GM21423 (cell line): ENCODE data around the gene ASB2.

ENCODE experiments used
- ATAC-seq: cut with Tn5 transposase; IDR thresholded peaks from one replicate; pipeline ENCODE4 v1.9.1; 2021; ENCODE audit warnings: mild to moderate bottlenecking, moderate library complexity; ENCODE audit not compliant: unreplicated experiment

ASB2 gene

GRCh38 chr14:93930296-93930988 lies 45.9 kb downstream of the ASB2 start:
- ATAC-seq = no peak

GRCh38 chr14:93929657-93930056 lies 46.7 kb downstream of the ASB2 start:
- no peak for ATAC-seq

GRCh38 chr14:93929048-93929535 lies 47.3 kb downstream of the ASB2 start:
- ATAC-seq = no peak

- ATAC-seq = no peak
These were observed 48.0 kb downstream of the ASB2 start for GRCh38 chr14:93928184-93929047.

- no peak for ATAC-seq
These were observed 48.6 kb downstream of the ASB2 start for GRCh38 chr14:93927800-93928145.

GRCh38 chr14:93926873-93927799 lies 49.2 kb downstream of the ASB2 start, which contains the start of gene FAM181A:
Gene FAM181A (plus strand): TSS chr14:93927344. CDS start chr14:93928286, 942 bp downstream.
- ATAC-seq = no peak

- no peak for ATAC-seq
These were observed 50.0 kb downstream of the ASB2 start for GRCh38 chr14:93926245-93926872.

- no peak for ATAC-seq
These were observed 50.9 kb downstream of the ASB2 start for GRCh38 chr14:93925374-93925895.

- no peak for ATAC-seq
These were observed 51.6 kb downstream of the ASB2 start for GRCh38 chr14:93924592-93925355.

GRCh38 chr14:93923626-93924025 lies 52.7 kb downstream of the ASB2 start:
- no peak for ATAC-seq

GRCh38 chr14:93921001-93921806 lies 55.2 kb downstream of the ASB2 start:
- ATAC-seq = no peak

GRCh38 chr14:93917141-93917540 lies 59.2 kb downstream of the ASB2 start:
- no peak for ATAC-seq

- no peak for ATAC-seq
These were observed 59.9 kb downstream of the ASB2 start for GRCh38 chr14:93916498-93916897.

- no peak for ATAC-seq
These were observed 60.6 kb downstream of the ASB2 start for GRCh38 chr14:93915800-93916199.

GRCh38 chr14:93915070-93915705 lies 61.2 kb downstream of the ASB2 start:
- no peak for ATAC-seq

GRCh38 chr14:93914278-93914677 lies 62.1 kb downstream of the ASB2 start:
- no peak for ATAC-seq

GRCh38 chr14:93912782-93913181 lies 63.6 kb downstream of the ASB2 start:
- no peak for ATAC-seq

GRCh38 chr14:93911975-93912615 lies 64.3 kb downstream of the ASB2 start:
- ATAC-seq = no peak
